ENCODE measurements around the gene ADAMTS9. TPM values are rescaled to one million over a fixed set of nuclear protein-coding genes. Genes with fewer than 3 reads are reported as not detected.

ADAMTS9 gene
- total and polyA plus RNA-seq, 2 donors (not counting 1 experiment from before 2014, with no cell fraction given): not detected

- DNase-seq: no peak
Observed at GRCh38 chr3:64638511-64638910, 49.3 kb downstream of the ADAMTS9 start.

GRCh38 chr3:64634417-64634816 is 53.4 kb downstream of the ADAMTS9 start:
- 96% methylated on average over 5 of the region's 6 CpGs for WGBS (ENCODE audit: insufficient coverage)
- ATAC-seq (ENCODE audit: low read depth) (no peak), DNase-seq (no peak)
- H3K4me2 ChIP-seq (replicated peaks; ENCODE audit: low read depth, low read length, poor library complexity, severe bottlenecking): no peak overlapping the region
- H2AFZ ChIP-seq (ENCODE audit: insufficient read depth, low read depth, low read length, poor library complexity, severe bottlenecking): no peak overlapping the region
- intact Hi-C loops (cut with micrococcal nuclease): no loop called here
- no peak overlapping the region for H3K4me3 ChIP-seq (ENCODE audit: control extremely low read depth in 1 of 5, extremely low read depth in 1 of 5, insufficient read depth in 1 of 5, low read depth in 2 of 5, low read length in 4 of 5)
- H3K9ac ChIP-seq (ENCODE audit: low read length): no peak overlapping the region
- TF ChIP-seq EZH2 (IDR thresholded peaks at IDR 0.05; ENCODE audit: borderline replicate concordance, insufficient read depth, low read depth, low read length, poor library complexity, severe bottlenecking): no peak
- TF ChIP-seq CTCF (IDR thresholded peaks at IDR 0.05): no peak
- Mint-ChIP-seq H3K27ac (no peak overlapping the region), H3K4me3 (no peak overlapping the region), H3K4me1 (no peaks in the 10 kb centered on the region), H3K27me3 (no peaks in the 10 kb centered on the region), H3K9me3 (ENCODE audit: insufficient read depth) (peaks cover 3% of the 10 kb centered on the region)
- H3K79me2 ChIP-seq (ENCODE audit: control insufficient read depth, insufficient read depth, low read length): no peaks in the 10 kb centered on the region
- H3K27me3 ChIP-seq (replicated peaks in 1 of 4; ENCODE audit: control extremely low read depth in 1 of 4, control insufficient read depth in 3 of 4, insufficient read depth in 4 of 4, low read length in 3 of 4): no peaks in the 10 kb centered on the region
- H3K9me3 ChIP-seq (ENCODE audit: control extremely low read depth in 1 of 3, control insufficient read depth in 2 of 3, insufficient read depth in 1 of 3, low read length in 2 of 3): no peaks in the 10 kb centered on the region
- no peak overlapping the region for H3K27ac ChIP-seq (ENCODE audit: low read length in 2 of 2)
- H3K4me1 ChIP-seq (ENCODE audit: control insufficient read depth in 2 of 2, insufficient read depth in 2 of 2, low read length in 2 of 2): no peaks in the 10 kb centered on the region
- H4K20me1 ChIP-seq (ENCODE audit: control insufficient read depth, insufficient read depth, low read length, poor library complexity, severe bottlenecking): no peaks in the 10 kb centered on the region
- POLR2A ChIA-PET: no interaction called here
- H3K36me3 ChIP-seq (replicated peaks in 1 of 2; ENCODE audit: control extremely low read depth in 1 of 2, control insufficient read depth in 1 of 2, extremely low read depth in 1 of 2, insufficient read depth in 2 of 2, low read length in 1 of 2): no peaks in the 10 kb centered on the region
- CTCF ChIA-PET: no interaction called here

More at GRCh38 chr3:64638511-64638910, 49.3 kb downstream of the ADAMTS9 start:
- Mint-ChIP-seq H3K4me1 (no peaks in the 10 kb centered on the region), H3K27ac (no peak overlapping the region), H3K9me3 (ENCODE audit: insufficient read depth) (peaks cover 3% of the 10 kb centered on the region), H3K27me3 (no peaks in the 10 kb centered on the region), H3K4me3 (no peak overlapping the region)
- Histone ChIP-seq H3K27me3 (replicated peaks in 1 of 4; ENCODE audit: control extremely low read depth in 1 of 4, control insufficient read depth in 3 of 4, insufficient read depth in 4 of 4, low read length in 3 of 4) (no peaks in the 10 kb centered on the region), H3K36me3 (replicated peaks in 1 of 2; ENCODE audit: control extremely low read depth in 1 of 2, control insufficient read depth in 1 of 2, extremely low read depth in 1 of 2, insufficient read depth in 2 of 2, low read length in 1 of 2) (no peaks in the 10 kb centered on the region), H2AFZ (ENCODE audit: insufficient read depth, low read depth, low read length, poor library complexity, severe bottlenecking) (no peak overlapping the region), H3K4me1 (ENCODE audit: control insufficient read depth in 2 of 2, insufficient read depth in 2 of 2, low read length in 2 of 2) (no peaks in the 10 kb centered on the region), H3K9ac (ENCODE audit: low read length) (no peak overlapping the region), H3K4me2 (replicated peaks; ENCODE audit: low read depth, low read length, poor library complexity, severe bottlenecking) (no peak overlapping the region), H3K9me3 (ENCODE audit: control extremely low read depth in 1 of 3, control insufficient read depth in 2 of 3, insufficient read depth in 1 of 3, low read length in 2 of 3) (peaks cover 0 to 6% (median 0%) of the 10 kb centered on the region in 3 donors), H3K79me2 (ENCODE audit: control insufficient read depth, insufficient read depth, low read length) (no peaks in the 10 kb centered on the region), H3K4me3 (ENCODE audit: control extremely low read depth in 1 of 5, extremely low read depth in 1 of 5, insufficient read depth in 1 of 5, low read depth in 2 of 5, low read length in 4 of 5) (no peak overlapping the region), H3K27ac (ENCODE audit: low read length in 2 of 2) (no peak overlapping the region), H4K20me1 (ENCODE audit: control insufficient read depth, insufficient read depth, low read length, poor library complexity, severe bottlenecking) (no peaks in the 10 kb centered on the region)
- ATAC-seq (ENCODE audit: low read depth): no peak
- ChIA-PET CTCF (no interaction called here), POLR2A (no interaction called here)
- TF ChIP-seq CTCF (IDR thresholded peaks at IDR 0.05): no peak
- TF ChIP-seq EZH2 (IDR thresholded peaks at IDR 0.05; ENCODE audit: borderline replicate concordance, insufficient read depth, low read depth, low read length, poor library complexity, severe bottlenecking): no peak
- intact Hi-C loops (cut with micrococcal nuclease): no loop called here
- WGBS (ENCODE audit: insufficient coverage): no CpG with 5 or more reads among the region's 3 CpGs

All from B cell (primary cell).